ENCODE results near the gene ARMC2. TPM values are rescaled to one million over a fixed set of nuclear protein-coding genes. Genes with fewer than 3 reads are reported as not detected.

The ARMC2 gene
- total RNA-seq, 2 experiments from 2014 or later = 5.2 to 5.7 TPM

DNA sequence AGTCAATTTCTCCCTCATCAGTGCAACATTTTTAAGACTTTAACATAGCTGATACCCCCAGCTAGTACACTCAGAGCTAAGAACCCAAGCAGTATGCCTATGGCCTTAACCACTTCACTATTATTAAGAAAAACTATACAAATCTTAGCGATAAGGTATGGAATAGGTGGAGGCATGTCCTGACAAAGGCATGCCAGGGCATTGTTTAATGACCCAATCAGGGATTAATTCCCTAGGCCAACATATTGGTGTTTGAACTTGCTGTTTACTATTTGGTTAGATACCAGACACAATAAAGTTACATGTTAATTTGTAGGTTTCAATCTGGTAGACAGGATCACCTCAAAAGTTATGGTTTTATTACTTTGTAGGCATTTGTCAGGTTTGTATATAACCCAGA is 93.1 kb downstream of the ARMC2 start:
- Histone ChIP-seq H3K4me1 (ENCODE audit: insufficient read depth, low read length) (peaks cover 30% of the 10 kb centered on the region), H3K36me3 (ENCODE audit: insufficient read depth, low read length) (no peaks in the 10 kb centered on the region), H3K27me3 (ENCODE audit: control insufficient read depth in 1 of 2, insufficient read depth in 2 of 2, low read length in 2 of 2) (no peaks in the 10 kb centered on the region), H3K27ac (ENCODE audit: low read depth in 1 of 2, low read length in 2 of 2) (no peak overlapping the region), H3K4me3 (ENCODE audit: low read length) (no peak overlapping the region), H3K9me3 (ENCODE audit: control insufficient read depth in 1 of 2, insufficient read depth in 1 of 2, low read length in 2 of 2) (peaks cover 0 to 3% of the 10 kb centered on the region in 2 experiments)
- ATAC-seq (ENCODE audit: poor library complexity) = no peak
- no peak overlapping the region for H3K4me3 Mint-ChIP-seq
- peaks cover 2% of the 10 kb centered on the region for H3K9me3 Mint-ChIP-seq
- POLR2A ChIA-PET = no interaction called here
- no peak for DNase-seq
- CTCF ChIA-PET = interaction anchor here (0.9 kb wide), 1 partner anchor 10 kb away, joined by 3 read pairs; no protein-coding TSS in a partner anchor
- H3K36me3 Mint-ChIP-seq (ENCODE audit: low read depth) = no peaks in the 10 kb centered on the region
- H3K27ac Mint-ChIP-seq = peak overlapping the region; percentile 42
- TF ChIP-seq CTCF (IDR thresholded peaks at IDR 0.05) = no peak
- intact Hi-C loops (cut with DNase I, micrococcal nuclease) = no loop called here
- H3K4me1 Mint-ChIP-seq (ENCODE audit: low read depth) = peaks cover 63% of the 10 kb centered on the region
- no peaks in the 10 kb centered on the region for H3K27me3 Mint-ChIP-seq

DNA sequence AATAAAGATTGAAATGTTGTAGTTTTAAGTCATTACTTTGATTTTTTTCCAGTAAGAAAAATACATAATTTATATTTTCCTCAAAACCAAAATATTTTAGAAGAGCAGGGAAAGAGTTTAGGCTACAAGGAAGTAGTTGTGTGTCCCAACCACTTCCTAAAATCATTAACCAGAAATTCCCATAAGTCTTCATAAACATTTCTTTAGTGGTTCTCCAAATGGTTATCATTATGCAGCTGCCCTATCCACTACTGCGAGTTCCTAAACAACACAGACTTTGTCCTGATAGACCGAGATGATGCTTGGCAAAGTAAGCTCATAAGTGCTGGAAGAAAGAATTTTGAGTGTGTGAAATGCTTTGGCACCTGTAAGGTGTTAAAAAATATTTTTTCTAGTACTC is 93.6 kb downstream of the ARMC2 start:
- no peaks in the 10 kb centered on the region for H3K36me3 ChIP-seq (ENCODE audit: insufficient read depth, low read length)
- intact Hi-C loops (cut with DNase I, micrococcal nuclease) = no loop called here
- no peaks in the 10 kb centered on the region for H3K36me3 Mint-ChIP-seq (ENCODE audit: low read depth)
- H3K27ac ChIP-seq (ENCODE audit: low read depth in 1 of 2, low read length in 2 of 2) = peak overlapping the region in 1 of 2 donors; percentile 47
- ChIA-PET CTCF (no interaction called here), POLR2A (interaction anchor here (1.8 kb wide), 1 partner anchor 383 kb away, joined by 6 read pairs; no protein-coding TSS in a partner anchor)
- H3K9me3 Mint-ChIP-seq = peaks cover 2% of the 10 kb centered on the region
- no peaks in the 10 kb centered on the region for H3K27me3 ChIP-seq (ENCODE audit: control insufficient read depth in 1 of 2, insufficient read depth in 2 of 2, low read length in 2 of 2)
- H3K4me3 ChIP-seq (ENCODE audit: low read length) = no peak overlapping the region
- DNase-seq (no peak), ATAC-seq (ENCODE audit: poor library complexity) (no peak)
- H3K27me3 Mint-ChIP-seq = no peaks in the 10 kb centered on the region
- TF ChIP-seq CTCF (IDR thresholded peaks at IDR 0.05) = no peak
- peaks cover 69% of the 10 kb centered on the region for H3K4me1 Mint-ChIP-seq (ENCODE audit: low read depth)
- peak overlapping the region; percentile 77 for H3K27ac Mint-ChIP-seq
- H3K4me1 ChIP-seq (ENCODE audit: insufficient read depth, low read length) = peaks cover 33% of the 10 kb centered on the region
- H3K4me3 Mint-ChIP-seq = no peak overlapping the region
- peaks cover 0 to 3% of the 10 kb centered on the region in 2 experiments for H3K9me3 ChIP-seq (ENCODE audit: control insufficient read depth in 1 of 2, insufficient read depth in 1 of 2, low read length in 2 of 2)

- Histone ChIP-seq H3K27ac (ENCODE audit: low read depth in 1 of 2, low read length in 2 of 2) (peak overlapping the region; percentile 47 to 55), H3K9me3 (ENCODE audit: control insufficient read depth in 1 of 2, insufficient read depth in 1 of 2, low read length in 2 of 2) (peaks cover 0 to 3% of the 10 kb centered on the region in 2 experiments), H3K36me3 (ENCODE audit: insufficient read depth, low read length) (no peaks in the 10 kb centered on the region), H3K4me3 (ENCODE audit: low read length) (peak overlapping the region; percentile 21), H3K27me3 (ENCODE audit: control insufficient read depth in 1 of 2, insufficient read depth in 2 of 2, low read length in 2 of 2) (no peaks in the 10 kb centered on the region), H3K4me1 (ENCODE audit: insufficient read depth, low read length) (peaks cover 36% of the 10 kb centered on the region)
- peaks cover 78% of the 10 kb centered on the region for H3K4me1 Mint-ChIP-seq (ENCODE audit: low read depth)
- H3K36me3 Mint-ChIP-seq (ENCODE audit: low read depth) = no peaks in the 10 kb centered on the region
- H3K9me3 Mint-ChIP-seq = peaks cover 2% of the 10 kb centered on the region
- DNase-seq (peak; percentile 36 to 89 (median 58)), ATAC-seq (ENCODE audit: poor library complexity) (peak; percentile 98)
- TF ChIP-seq CTCF (IDR thresholded peaks at IDR 0.05) = no peak
- no peaks in the 10 kb centered on the region for H3K27me3 Mint-ChIP-seq
- POLR2A ChIA-PET = interaction anchor here (0.6 to 2.6 kb wide), 8 partner anchors 16 to 384 kb away, joined by 3 to 10 read pairs (median 4); no protein-coding TSS in a partner anchor
- intact Hi-C loops (cut with DNase I, micrococcal nuclease) = no loop called here
- H3K27ac Mint-ChIP-seq = peak overlapping the region; percentile 77
- H3K4me3 Mint-ChIP-seq = peak overlapping the region; percentile 82
- CTCF ChIA-PET = interaction anchor here (0.6 kb wide), 1 partner anchor 12 kb away, joined by 3 read pairs; no protein-coding TSS in a partner anchor
These were observed 94.6 kb downstream of the ARMC2 start for GRCh38 chr6:108942556-108943492.
